HPDE6-E6E7 (cell line): ENCODE measurements around the gene FAM168B.
"Not testable (repeated sequence)": the region's sequence is repeated elsewhere in the genome, so short reads cannot be mapped to it uniquely, and the experiment has no call there.

Experiments
- DNase-seq: peaks from one replicate; pipeline ENCODE4 v3.0.0; 2011; ENCODE audit warnings: missing footprints; ENCODE audit errors: extremely low spot score

FAM168B gene, protein sequence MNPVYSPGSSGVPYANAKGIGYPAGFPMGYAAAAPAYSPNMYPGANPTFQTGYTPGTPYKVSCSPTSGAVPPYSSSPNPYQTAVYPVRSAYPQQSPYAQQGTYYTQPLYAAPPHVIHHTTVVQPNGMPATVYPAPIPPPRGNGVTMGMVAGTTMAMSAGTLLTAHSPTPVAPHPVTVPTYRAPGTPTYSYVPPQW

GRCh38 chr2:131093006-131093695 lies at the start of gene FAM168B:
TSS of gene FAM168B (minus strand) at chr2:131093460. CDS start at chr2:131082646, 10,814 bp downstream.
- DNase-seq: peak; percentile 85

- no peak for DNase-seq
Measured at GRCh38 chr2:131142849-131143248, 49.6 kb upstream of the FAM168B start.

DNA sequence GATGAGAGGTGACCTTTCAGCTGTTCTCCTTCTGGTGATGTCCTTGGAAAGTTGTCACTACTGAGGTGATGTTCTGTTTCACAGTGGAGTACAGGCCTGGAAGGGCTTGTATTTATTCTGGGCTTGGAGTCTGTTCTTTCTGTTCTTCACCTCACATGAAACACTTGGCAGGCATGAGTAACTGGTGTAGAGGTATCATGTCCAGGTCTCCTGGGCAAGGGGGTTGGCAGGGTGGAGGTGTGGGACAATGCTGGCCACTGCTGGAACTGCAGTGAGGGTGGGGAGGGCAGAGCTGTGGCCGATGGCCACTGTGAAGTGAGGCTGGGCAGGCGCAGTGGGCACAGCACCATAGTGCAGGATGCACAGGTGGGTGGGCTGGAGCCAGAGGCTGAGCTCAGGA lies 47.3 kb upstream of the FAM168B start:
- no peak for DNase-seq

GRCh38 chr2:131132729-131133128 lies 39.5 kb upstream of the FAM168B start:
- no peak for DNase-seq

- DNase-seq: no peak
Measured at GRCh38 chr2:131130298-131130596, 37.0 kb upstream of the FAM168B start.

DNA sequence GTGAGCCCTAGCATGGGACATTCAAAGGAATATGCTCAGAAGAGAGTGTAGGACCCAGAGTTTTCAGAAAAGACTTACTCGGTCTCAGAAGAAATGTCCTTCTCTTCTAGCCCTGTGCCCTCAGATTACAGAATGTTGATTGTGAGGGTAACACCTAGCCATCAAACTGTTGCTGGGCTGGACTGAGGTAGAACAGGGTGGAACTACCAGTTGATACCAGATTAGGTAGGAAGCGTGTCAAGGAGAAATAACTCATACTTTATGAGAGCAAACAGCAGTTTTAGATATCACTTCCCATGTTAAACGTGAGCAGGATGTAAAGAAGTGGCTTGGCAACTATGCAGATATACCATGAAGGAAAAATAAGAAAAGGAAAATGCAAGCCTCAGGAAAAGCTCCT lies 34.7 kb upstream of the FAM168B start:
- DNase-seq: no peak

GRCh38 chr2:131127076-131127475 lies 33.8 kb upstream of the FAM168B start:
- no peak for DNase-seq

GRCh38 chr2:131126436-131126835 lies 33.2 kb upstream of the FAM168B start:
- DNase-seq: no peak

DNA sequence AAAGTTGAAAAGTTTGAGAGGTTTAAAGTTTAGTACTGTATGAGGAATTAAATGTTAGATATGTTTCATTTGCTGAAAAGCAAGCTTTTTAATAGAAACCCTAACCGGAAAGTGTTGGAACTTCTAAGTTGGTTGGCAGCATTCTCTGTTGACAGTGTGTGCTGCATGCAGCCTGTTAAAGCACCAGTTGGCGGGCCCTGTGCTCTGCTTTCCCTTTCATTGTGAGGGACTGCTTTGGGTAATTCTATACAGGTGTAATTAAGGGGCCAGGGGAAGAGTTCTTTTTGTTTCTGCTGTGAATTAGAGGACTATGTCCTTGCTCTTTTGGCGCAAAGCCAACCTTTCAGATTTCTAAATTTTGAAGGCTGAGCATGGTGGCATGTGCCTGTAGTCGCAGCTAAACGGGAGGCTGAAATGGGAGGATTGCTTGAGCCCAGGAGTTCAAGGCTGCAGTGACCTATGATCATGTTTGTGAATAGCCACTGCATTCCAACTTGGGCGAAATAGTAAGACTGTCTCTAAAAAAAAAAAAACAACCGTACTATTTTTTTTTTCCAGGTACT lies 32.0 kb upstream of the FAM168B start:
- DNase-seq: no peak

GRCh38 chr2:131123192-131123591 lies 29.9 kb upstream of the FAM168B start:
- no peak for DNase-seq

- DNase-seq: no peak
Measured at GRCh38 chr2:131122496-131122895, 29.2 kb upstream of the FAM168B start.

DNA sequence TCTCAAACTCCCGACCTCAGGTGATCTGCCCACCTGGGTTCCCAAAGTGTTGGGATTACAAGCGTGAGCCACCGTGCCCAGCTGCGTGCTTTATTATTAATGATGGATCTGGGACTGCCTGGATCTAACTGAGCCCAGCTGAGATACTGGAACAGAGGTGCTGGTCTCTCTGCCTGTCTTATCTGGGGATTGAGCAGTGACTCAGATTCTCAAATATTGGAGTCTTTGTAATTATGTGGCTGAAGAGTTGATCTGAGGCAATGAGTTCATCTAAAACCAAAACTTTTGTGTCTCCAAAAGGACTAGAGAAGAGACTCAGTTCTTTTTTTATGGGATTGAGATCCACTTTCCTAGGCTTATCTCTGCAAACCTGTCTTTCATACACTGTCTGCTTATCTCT lies 28.2 kb upstream of the FAM168B start:
- no peak for DNase-seq

DNA sequence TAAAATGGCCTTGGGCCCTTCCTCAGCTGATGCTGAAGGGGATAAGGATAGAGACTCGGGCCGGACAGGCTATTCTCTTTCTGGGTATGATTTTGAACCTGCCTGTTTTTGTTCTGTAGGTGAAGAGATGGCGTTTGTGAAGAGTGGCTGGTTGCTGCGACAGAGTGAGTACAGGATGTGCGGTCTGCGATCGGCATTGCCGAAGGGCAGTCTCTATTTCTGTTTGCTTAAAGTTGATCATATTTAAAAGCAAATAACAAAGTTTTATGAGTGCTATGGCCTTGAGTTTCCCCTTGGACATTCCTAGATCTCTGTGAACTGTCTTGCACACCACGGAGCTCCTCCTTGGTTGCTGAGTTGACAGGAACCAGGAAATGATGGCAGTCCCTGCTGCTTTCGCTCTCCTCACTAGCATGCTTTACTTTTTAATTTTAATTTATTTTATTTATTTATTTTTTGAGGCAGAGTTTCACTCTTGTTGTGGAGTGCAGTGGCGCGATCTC lies 27.6 kb upstream of the FAM168B start:
- no peak for DNase-seq

DNA sequence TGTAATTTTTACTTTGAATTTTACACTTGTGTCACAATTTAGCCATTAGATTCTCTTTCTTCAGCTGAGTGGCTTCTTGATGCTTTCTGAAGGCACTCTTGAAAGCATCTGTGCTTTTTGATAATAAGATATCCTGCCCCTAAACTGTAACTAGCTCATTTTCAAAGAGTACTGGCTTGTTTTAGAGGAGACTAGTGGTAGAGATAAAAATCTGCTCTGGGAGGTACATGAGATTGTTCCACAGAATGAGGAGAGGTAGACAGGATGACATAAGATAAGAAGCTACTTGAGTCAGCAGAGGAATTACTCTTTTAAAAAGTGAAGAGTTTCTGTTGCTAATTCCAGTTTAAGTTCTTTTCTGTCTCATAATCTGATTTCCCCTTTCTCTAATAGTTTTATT lies 22.5 kb upstream of the FAM168B start:
- no peak for DNase-seq

- DNase-seq: not testable (repeated sequence)
Measured at GRCh38 chr2:131114950-131115349, 21.7 kb upstream of the FAM168B start.

- DNase-seq: no peak
Measured at GRCh38 chr2:131113566-131114227, 20.4 kb upstream of the FAM168B start.

GRCh38 chr2:131112529-131112928 lies 19.3 kb upstream of the FAM168B start:
- no peak for DNase-seq

GRCh38 chr2:131105950-131106801 lies 12.9 kb upstream of the FAM168B start:
- peak; percentile 25 for DNase-seq

DNA sequence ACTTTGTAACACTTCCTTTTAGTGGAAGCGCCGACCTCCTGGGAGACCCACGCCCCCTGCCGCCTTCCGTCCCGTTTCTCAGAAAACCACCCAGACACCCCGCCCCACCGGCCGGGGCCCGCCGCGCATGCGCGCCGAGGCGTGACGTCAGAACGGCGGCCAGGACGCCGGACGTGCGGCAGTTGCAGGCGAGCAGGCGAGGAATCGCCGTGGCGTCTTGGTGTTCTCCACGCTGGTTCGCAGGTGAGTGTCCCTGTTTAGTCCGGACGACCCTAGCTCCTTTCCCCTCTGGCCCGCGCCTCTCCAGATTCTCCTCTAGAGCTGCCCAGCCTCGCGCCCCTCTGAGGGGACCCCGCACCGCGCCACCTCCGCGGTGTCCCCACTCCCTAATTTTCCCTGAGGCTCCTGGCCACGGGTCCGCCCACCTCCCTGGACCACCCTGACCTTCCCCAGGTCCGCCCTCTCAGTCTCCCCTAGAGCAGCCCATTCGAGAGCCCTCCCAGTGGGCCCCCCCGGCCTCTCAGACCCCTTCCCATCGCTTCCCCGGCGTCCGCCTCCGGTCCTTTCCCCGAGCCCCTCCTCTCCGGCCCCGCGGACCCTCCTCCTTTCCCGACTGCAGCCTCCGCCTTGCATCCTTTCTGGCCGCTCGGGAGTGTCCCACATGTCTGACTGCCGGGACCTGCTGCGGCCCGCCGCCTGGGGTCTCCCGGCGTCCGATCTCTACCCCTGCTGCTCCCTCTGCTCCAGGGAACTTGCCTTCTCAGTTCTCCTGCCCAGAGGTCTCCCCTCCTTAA lies 12.1 kb upstream of the FAM168B start, which contains the start of gene PLEKHB2:
PLEKHB2 (plus strand) TSS at position 181 of the 794 bp plus-strand sequence. CDS start 15,606 bp downstream, outside the sequence.
- peak; percentile 93 for DNase-seq

DNA sequence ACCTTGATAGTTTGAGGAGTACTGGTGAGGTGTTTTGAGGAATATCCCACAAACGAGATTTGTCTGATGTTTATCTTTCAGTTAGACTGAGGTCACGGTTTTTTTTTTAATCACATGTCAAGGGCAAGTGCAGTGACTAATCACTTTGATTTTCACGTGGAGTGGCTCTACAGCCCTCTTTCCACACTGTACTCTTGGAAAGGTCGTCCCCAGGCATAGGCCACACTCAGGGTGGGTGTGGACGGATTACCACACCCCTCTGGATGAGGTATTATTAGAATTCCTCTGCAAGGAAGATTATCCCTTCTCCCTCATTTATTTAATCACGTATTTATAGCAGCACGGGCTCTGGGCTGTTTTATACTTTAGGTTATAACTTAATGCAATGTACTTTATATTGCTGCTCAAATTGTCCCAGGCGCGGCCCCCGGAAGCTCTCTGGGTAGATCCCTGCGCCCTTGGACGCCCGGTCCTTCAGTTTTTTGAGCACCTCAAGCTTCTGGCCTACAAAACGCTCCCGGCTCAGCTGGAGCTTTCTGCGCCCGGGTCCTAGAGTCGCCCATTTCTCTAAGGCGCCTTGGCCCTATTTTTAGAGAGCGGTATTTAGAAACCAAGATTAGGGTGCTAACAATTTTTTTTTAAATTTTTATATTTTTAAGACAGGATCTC lies 11.4 kb upstream of the FAM168B start:
- DNase-seq: peak; percentile 52
